HG02610 (cell line): ENCODE results near the gene CALCOCO1.

ENCODE experiments used
- ATAC-seq: cut with Tn5 transposase; IDR thresholded peaks from one replicate; pipeline ENCODE4 v1.9.1; 2021; ENCODE audit warnings: mild to moderate bottlenecking, moderate library complexity; ENCODE audit not compliant: unreplicated experiment

Gene CALCOCO1

DNA sequence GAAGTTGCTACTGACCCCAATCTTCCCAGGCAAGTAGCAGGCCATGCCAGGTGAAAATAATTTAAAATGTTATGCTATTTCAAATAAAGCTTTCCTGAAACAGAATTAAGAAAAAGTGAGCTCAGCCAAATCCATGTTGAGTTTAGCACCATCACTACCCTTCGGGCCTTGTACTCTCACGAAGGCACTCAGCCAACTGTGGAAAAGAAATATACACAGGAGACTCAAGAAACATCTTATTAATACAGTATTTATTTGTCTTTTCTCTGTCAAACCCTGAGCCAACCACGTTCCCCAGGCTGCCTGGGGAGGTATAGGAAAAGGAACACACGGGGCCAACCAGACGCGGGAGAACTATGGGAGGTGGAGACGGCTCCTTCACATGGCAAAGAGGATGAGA is 62.3 kb downstream of the CALCOCO1 start:
- ATAC-seq: no peak

- no peak for ATAC-seq
Measured at GRCh38 chr12:53664191-53664590, 63.1 kb downstream of the CALCOCO1 start.

- no peak for ATAC-seq
Measured at GRCh38 chr12:53660041-53660440, 67.2 kb downstream of the CALCOCO1 start.

GRCh38 chr12:53659571-53659981 is 67.7 kb downstream of the CALCOCO1 start:
- no peak for ATAC-seq

DNA sequence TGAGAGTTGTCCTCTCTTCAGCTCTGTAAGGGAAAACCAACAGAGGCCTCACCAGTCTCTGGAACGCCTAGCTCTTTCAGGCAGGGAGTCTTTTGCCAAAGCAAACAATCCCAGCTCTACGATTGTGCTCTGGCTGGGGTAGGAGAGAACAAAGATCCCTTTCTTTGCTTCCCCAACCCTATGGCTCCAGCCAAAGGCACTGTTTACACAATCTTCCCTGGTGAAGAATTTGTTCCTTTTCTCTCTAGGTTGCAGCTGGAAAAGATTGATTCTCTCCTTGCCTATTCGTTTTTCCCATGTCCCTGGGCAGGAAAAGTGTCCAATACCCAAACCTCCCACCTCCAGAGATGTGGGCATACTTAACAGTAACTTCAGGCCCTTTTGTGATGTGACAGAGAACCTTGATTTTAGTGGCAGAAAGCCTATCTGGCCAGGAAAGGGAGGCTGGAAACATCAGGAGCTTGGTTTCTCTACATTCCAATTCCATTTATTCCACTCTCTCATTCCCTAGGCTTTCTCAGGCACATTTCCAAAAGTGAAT is 68.2 kb downstream of the CALCOCO1 start:
- no peak for ATAC-seq
